Neural cell (in vitro differentiated cells): Measurements from ENCODE around the gene THBS2.

Experiments used
- CTCF ChIP-seq: fragments of 450-650 bp; IDR thresholded peaks from 2 replicates; pipeline ENCODE4 v1.5.1; 2014; ENCODE audit warnings: antibody characterized with exemption, mild to moderate bottlenecking, moderate library complexity; ENCODE audit not compliant: poor library complexity, severe bottlenecking
- EP300 ChIP-seq: fragments of 450-650 bp; conservative IDR thresholded peaks from 2 replicates; pipeline ENCODE4 v1.6.1; 2014; ENCODE audit warnings: antibody characterized with exemption, mild to moderate bottlenecking, moderate library complexity; ENCODE audit not compliant: poor library complexity, severe bottlenecking
- EZH2 ChIP-seq: fragments of 200-600, 300-800 bp; shearing (Covaris generic), sonication (generic); IDR thresholded peaks from 2 replicates; pipeline ENCODE4 v1.6.1; 2014; ENCODE audit warnings: antibody characterized with exemption, low read length, borderline replicate concordance, mild to moderate bottlenecking; ENCODE audit not compliant: insufficient read depth, poor library complexity, severe bottlenecking
- MXI1 ChIP-seq: fragments of 450-650 bp; conservative IDR thresholded peaks from 2 replicates; pipeline ENCODE4 v1.6.1; 2014; ENCODE audit warnings: antibody characterized with exemption, mild to moderate bottlenecking; ENCODE audit not compliant: poor library complexity, severe bottlenecking
- POLR2AphosphoS5 ChIP-seq: IDR thresholded peaks from 2 replicates; pipeline ENCODE4 v1.6.1; 2012
- REST ChIP-seq: IDR thresholded peaks from 2 replicates; pipeline ENCODE4 v1.6.1; 2012; ENCODE audit warnings: borderline replicate concordance
- TAF1 ChIP-seq: IDR thresholded peaks from 2 replicates; pipeline ENCODE4 v1.6.1; 2012; ENCODE audit warnings: low read depth

GRCh38 chr6:169285165-169285564 is 31.5 kb upstream of the THBS2 start:
- no peak for TF ChIP-seq POLR2AphosphoS5
- TF ChIP-seq CTCF, result no peak
- TF ChIP-seq EP300, result no peak
- no peak for TF ChIP-seq REST
- TF ChIP-seq EZH2, result no peak
- no peak for TF ChIP-seq MXI1
- TF ChIP-seq TAF1, result no peak
